ENCODE measurements around the gene TBCD.
"Not testable (repeated sequence)": the region's sequence is repeated elsewhere in the genome, so short reads cannot be mapped to it uniquely, and the experiment has no call there.

Gene TBCD

DNA sequence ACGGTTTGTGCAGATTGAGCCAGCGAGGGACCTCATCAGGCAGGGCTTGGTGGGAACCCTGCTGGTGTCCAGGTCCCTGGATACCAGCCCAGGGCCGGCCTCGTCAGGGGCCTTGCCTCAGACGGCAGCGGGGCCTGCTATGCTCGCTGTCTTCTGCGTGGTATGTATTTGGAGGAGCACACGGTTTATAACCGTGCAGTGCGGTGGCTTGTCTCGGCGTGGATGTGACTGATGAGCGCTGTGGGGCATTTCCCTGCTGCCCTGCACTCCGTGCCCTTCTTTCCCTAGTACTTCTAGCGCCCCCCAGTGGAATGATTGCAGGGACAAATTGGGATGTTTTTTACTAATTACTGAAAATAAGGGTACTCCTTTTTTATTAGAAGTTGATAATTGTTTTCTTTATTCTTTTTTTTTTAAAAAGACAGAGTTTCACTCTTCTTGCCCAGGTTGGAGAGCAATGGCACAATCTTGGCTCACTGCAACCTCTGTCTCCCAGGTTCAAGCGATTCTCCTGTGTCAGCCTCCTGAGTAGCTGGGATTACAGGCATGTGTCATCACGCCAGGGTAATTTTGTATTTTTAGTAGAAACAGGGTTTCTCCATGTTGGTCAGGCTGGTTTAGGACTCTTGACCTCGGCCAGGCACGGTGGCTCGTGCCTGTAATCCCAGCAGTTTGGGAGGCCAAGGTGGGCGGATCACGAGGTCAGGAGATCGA is 15.3 kb downstream of the TBCD start:
- peak; percentile 46 for DNase-seq

GRCh38 chr17:82769041-82769440 is 17.2 kb downstream of the TBCD start:
- no peak for DNase-seq

- DNase-seq, result peak; percentile 14
Observed at GRCh38 chr17:82772026-82772425, 20.2 kb downstream of the TBCD start.

DNA sequence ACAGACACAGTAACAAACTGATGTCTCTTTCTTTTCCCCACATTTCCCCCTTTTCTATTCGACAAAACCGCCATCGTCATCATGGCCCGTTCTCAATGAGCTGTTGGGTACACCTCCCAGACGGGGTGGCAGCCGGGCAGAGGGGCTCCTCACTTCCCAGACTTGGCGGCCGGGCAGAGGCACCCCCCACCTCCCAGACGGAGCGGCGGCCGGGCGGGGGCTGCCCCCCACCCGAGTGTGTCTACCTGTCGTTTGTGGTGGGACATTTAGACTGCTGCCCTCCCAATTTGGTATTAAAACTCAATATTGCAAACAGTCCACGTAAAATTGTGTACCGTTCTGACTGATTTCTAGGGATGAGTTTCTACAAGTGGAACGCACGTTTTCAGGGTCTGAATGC is 22.6 kb downstream of the TBCD start:
- DNase-seq, result not testable (repeated sequence)

GRCh38 chr17:82775001-82775823 is 23.3 kb downstream of the TBCD start:
- no peak for DNase-seq

- no peak for DNase-seq
Observed at GRCh38 chr17:82776454-82776853, 24.6 kb downstream of the TBCD start.

DNA sequence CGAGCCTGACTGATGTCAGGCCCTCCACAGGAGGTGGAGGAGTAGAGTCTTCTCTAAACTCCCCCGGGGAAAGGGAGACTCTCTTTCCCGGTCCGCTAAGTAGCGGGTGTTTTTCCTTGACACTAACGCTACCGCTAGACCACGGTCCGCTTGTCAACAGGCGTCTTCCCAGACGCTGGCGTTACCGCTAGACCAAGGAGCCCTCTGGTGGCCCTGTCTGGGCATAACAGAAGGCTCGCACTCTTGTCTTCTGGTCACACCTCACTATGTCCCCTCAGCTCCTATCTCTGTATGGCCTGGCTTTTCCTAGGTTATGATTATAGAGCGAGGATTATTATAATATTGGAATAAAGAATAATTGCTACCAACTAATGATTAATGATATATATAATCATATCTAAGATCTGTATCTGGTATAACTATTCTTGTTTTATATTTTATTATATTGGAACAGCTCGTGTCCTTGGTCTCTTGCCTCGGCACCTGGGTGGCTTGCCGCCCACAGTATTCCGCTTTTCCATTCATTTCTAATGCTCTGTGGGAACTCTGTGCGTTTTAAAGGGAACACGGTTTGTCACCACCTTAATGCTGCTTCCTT is 26.0 kb downstream of the TBCD start:
- DNase-seq, result not testable (repeated sequence)

GRCh38 chr17:82779541-82779940 is 27.7 kb downstream of the TBCD start:
- no peak for DNase-seq

DNA sequence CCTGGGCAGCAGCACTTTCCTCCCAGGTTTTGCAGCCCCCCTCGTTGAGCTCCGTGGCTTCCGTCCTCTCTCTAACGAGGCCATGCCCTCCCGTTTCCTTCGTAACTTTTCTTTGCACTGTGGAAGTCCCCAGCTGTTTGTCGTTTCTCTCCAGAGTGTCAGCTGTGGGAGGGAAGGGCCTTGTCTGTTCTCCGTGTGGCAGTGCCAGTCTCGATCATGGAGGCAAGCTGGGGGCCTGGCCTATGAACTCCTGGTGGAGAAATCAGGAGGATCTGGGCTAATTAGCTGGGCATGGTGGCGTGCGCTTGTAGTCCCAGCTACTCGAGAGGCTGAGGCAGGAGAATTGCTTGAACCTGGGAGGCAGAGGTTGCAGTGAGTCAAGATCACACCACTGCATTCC is 28.3 kb downstream of the TBCD start:
- DNase-seq, result no peak

DNA sequence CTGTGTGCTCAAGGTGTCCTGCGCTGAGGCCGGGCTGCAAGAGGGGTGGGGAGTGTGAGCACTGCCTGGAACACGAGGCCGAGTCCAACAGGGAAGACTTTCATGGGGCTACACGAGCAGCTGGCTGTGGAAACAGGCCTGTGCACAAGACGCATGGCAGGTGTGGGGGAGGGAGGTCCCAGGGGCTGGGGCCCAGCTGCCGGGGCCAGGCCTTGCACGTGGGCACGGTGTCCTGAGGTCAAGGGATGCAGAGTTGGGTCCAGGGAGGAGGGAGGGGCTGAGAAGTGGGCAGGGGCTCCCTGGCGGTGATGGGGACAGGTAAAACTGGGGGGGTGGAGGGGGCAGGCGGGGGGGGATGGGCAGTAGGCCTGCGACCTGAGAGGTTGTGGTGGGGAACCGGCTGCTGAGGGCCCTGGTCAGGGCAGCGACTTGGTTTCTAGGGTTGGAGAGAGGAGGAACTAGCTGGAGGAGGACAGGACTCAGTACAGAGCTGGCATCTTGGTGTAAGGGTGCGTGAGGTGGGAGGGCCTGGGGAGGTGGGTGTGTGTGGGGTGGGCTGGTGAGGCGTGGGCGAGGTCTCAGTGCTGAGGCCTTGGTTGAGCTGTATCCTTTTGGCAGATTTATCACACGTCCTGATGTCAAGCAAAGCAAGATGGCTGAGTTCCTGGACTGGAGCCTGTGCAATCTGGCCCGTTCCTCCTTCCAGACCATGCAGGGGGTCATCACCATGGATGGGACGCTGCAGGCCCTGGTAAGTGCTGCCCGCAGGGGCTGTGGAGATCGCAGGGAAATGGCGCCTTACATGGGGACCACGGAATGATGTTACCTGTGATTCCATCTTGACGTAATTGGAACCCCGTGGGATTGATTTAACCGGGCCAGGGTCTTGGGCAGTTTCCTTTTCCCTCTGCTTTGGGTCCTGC is 29.4 kb downstream of the TBCD start:
- DNase-seq, result no peak

DNA sequence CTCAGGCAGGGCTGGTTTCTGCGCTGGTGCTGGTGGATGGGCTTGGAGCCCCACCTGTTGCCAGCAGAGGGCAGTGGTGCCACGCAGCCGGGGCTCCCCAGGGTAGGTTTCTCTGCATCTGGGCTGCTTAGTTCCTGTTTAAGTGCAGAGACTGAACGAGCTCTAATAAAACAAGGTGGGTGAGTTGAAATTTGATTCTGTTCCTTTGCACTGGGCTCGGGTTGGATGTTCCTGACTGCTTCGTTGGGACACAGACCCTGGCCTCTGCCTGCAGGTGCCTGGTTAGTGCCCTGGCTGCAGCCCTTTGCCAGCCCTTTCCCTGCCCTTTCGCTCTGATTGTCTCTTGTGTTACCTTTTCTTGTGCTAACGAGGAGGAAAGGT is 30.0 kb downstream of the TBCD start:
- DNase-seq, result no peak

DNA sequence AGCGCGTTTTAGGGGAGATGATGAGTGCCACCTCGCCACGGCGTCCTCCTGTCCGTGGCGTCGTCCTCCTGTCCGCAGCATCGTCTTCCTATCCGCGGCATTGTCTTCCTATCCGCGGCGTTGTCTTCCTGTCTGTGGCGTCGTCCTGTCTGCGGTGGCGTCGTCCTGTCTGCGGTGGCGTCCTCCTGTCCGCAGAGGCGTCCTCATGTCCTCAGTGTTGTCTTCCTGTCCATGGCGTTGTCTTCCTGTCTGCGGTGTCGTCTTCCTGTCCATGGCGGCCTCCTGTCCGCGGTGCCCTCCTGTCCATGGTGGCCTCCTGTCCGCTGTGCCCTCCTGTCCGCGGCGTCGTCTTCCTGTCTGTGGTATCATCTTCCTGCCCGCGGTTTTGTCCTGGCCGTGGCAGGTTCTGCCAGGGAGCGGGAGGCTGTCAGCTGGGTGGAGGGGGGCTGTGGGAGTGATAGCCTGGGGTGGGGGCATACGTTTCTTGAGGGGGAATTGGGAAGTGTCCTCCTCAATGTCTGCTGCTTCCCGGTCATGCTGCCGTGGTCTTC is 30.9 kb downstream of the TBCD start:
- DNase-seq, result no peak

DNA sequence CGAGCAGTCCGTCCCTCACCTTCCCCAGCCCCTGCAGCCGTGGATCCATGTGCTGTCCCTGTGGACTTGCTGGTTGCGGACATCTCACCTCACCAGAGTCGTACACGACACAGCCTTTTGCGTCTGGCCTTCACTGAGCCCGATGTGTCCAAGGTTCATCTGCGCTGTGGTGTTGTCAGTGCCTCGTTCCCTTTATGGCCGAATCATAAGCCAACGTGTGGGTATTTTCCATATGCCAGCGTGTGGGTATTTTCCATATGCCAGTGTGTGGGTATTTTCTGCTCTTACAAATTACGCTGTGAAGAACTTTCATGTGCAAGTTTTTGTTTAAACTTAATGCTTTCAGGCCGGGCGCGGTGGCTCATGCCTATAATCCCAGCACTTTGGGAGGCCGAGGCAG is 31.6 kb downstream of the TBCD start:
- no peak for DNase-seq

- not testable (repeated sequence) for DNase-seq
Observed at GRCh38 chr17:82785581-82785980, 33.7 kb downstream of the TBCD start.

DNA sequence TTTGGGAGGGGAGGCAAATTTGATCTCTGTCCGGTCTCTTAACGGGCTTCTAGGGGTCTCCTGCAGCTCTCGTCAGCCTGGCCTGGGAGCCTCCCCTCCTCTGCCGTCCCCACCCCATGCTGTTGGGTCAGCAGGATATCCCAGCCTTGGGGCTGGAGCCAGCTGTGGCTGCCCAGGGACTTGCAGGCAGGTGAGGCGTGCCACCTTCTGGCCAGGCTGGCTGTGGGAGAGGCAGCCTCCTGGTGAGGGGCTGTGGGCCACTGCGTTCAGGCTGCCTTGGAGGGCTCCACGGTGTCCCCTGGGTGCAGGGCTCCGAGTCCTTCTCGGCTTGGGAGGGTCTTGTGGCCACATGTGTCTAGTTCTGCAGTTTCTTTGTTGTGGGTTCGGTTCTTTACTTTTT is 34.6 kb downstream of the TBCD start:
- DNase-seq, result no peak

DNA sequence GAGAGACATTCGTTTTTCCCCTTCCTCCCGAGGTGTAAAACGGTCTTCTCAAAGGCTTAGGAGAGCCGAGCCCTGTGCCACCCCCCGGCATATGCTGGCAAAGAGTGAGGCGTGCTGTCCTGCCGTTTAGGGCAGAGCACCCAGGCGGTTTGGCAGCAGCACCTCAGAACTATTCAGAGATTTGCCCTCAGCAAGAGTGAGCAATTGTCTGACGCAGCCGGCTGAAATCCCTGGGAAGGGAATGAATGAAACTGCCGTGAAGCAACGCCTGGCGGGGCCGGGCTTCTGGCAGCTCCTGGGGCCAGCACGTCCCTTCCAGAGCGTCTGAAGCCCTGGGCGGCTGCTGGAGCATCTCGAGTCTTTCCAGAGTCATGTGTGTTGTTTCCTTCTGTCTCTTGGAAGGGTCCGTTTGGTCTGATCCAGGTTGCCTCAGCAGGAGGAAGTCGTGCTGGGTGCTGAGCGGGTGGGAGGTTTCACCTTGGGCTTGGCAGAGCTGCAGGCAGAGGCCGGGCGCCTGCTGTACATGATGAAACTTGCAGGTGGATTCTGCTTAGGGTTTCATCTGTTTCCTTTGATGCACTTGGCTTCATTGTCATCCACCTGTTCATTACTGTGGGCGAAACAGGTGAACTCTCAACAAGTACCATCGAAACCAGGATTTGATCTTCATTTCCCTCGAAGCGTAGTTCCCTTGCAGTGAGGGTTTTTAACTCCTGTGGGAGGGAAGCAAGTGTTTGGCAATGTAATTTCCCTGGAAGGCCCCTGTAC is 35.4 kb downstream of the TBCD start:
- no peak for DNase-seq

DNA sequence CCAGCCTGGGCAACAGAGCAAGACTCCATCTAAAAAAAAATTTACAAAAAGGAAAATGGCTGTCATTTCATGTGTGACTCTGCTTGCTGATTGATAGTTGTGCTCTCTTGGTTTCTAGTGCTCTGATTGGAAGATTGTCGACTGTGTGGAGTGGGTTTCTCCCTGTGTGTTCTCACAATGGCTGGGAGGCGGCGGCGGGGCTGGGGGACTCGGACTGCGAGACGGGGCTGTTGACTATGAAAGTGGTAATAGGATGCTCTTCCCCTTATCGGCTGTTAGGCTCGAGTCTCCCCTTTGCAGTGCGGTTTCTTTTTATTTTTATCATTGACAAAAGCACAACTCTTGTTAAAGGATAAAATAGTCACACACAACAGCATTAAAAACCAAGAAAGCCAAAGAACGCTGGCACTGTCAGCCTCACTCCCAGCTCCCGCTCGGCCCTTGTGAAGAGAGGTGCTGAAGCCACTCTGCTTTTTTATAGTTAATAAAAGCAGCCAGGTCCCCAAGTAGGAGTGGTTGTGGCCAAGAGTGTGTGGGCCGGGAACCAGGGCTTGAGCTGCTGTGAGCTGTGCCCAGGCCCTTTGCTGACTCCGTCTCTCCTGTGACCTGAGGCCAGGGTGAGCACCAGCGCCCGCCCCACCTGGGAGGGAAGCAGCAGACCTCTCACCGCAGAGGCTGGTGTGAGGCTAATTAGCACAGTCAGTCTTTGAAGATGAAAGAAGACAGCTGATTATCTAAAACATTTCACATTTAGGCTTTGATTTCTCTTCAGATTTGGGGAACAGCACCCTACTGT is 36.5 kb downstream of the TBCD start:
- no peak for DNase-seq

GRCh38 chr17:82789051-82789592 is 37.3 kb downstream of the TBCD start:
- DNase-seq, result no peak

DNA sequence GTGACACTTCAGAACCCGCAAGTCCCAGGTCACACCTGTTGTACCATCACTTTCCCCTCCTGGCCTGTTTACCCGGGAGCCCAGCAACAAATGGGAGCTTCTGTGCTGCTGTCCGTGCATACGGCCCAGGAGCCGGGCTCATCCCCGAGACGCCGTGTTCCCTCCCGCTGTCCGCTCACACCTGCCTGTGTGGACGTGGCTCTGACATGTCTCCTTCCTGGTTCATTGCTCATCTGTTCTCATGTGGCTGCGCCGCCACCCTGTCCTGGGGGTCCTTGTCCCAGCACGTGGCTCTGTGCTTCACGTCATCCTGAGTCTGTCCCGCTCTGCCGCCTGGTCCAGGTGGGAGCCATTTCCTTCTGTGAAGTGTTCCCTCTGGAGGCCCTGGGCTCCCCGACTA is 37.9 kb downstream of the TBCD start:
- no peak for DNase-seq

- no peak for DNase-seq
Observed at GRCh38 chr17:82790391-82790790, 38.5 kb downstream of the TBCD start.

DNA sequence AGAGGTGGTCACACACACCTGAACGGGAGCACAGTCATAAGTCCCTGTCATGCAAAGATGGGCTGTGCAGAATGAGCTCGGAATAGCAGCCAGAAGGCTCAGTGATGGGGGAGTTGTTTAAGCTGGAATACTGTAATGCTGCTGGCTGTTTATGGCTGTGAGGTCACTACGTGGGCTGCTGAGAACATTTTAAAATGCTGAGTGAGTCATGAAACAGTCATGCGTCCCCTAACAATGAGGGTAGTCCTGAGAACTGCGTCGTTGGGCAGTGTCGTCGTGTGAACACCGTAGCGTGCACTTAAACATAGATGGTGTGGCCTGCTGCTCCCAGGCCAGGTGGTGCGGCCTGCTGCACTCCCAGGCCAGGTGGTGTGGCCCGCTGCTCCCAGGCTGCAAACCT is 39.7 kb downstream of the TBCD start:
- no peak for DNase-seq
